Neural progenitor cell (in vitro differentiated cells): ENCODE data around the gene JAKMIP2.
"Not testable (repeated sequence)": the region's sequence is repeated elsewhere in the genome, so short reads cannot be mapped to it uniquely, and the experiment has no call there.

ENCODE experiments used
- CTCF ChIP-seq: fragments of 200-600 bp; sonication (generic); IDR thresholded peaks from 2 replicates; pipeline ENCODE4 v1.5.1; 2017; ENCODE audit warnings: antibody characterized with exemption, mild to moderate bottlenecking
- EZH2 ChIP-seq: fragments of 200-600 bp; sonication (generic); IDR thresholded peaks from 2 replicates; pipeline ENCODE4 v1.6.1; 2017; ENCODE audit warnings: antibody characterized with exemption, mild to moderate bottlenecking, moderate library complexity
- EZH2phosphoT487 ChIP-seq: fragments of 200-600 bp; sonication (generic); IDR thresholded peaks from 2 replicates; pipeline ENCODE4 v1.6.1; 2017; ENCODE audit warnings: antibody characterized with exemption

- TF ChIP-seq CTCF, EZH2, EZH2phosphoT487: not testable (repeated sequence)
Measured at GRCh38 chr5:147803161-147803560, 20.6 kb upstream of the JAKMIP2 start.
